Body of pancreas (tissue), 4 donors: ENCODE measurements around the gene MARCHF4.

Experiments
- POLR2A ChIP-seq, 3 donors: fragments of 450-650 bp; IDR thresholded peaks; one replicate each; pipeline ENCODE4 v1.6.1; 2016; ENCODE audit warnings: antibody characterized with exemption in 3 of 3, mild to moderate bottlenecking in 2 of 3
- TF ChIP-seq, protein P1 (sequence below), 7 experiments: fragments of 450-650 bp in 4 of 7; fragments of 200-600 bp in 3 of 7; sonication (generic) in 3 of 7; IDR thresholded peaks; one replicate each; pipeline ENCODE4 v1.5.1; 2016 to 2019; ENCODE audit warnings: antibody characterized with exemption in 7 of 7

DNA sequence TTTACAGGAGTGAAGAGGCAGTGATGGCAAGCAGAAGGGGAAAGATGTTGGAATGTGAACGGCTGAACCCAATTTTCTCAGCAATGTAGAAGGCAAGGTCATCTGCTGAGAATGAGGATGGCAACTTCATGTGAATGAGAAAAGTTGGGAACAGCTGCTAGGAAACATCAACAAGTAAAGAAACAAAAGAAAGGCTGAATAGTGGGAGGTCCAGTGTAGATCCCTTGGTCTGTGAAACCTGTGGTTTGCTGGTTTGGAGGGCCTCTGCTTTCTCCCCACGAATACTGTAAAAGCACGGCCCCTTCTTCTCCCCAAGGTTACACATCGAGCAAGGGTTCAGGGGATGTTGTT is 27.4 kb downstream of the MARCHF4 start:
- TF ChIP-seq, protein P1, sequence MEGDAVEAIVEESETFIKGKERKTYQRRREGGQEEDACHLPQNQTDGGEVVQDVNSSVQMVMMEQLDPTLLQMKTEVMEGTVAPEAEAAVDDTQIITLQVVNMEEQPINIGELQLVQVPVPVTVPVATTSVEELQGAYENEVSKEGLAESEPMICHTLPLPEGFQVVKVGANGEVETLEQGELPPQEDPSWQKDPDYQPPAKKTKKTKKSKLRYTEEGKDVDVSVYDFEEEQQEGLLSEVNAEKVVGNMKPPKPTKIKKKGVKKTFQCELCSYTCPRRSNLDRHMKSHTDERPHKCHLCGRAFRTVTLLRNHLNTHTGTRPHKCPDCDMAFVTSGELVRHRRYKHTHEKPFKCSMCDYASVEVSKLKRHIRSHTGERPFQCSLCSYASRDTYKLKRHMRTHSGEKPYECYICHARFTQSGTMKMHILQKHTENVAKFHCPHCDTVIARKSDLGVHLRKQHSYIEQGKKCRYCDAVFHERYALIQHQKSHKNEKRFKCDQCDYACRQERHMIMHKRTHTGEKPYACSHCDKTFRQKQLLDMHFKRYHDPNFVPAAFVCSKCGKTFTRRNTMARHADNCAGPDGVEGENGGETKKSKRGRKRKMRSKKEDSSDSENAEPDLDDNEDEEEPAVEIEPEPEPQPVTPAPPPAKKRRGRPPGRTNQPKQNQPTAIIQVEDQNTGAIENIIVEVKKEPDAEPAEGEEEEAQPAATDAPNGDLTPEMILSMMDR (IDR thresholded peaks at IDR 0.05) = no peak
- no peak for TF ChIP-seq POLR2A (IDR thresholded peaks at IDR 0.05)
